ENCODE results near the gene KCNB1. TPM values are rescaled to one million over a fixed set of nuclear protein-coding genes. Genes with fewer than 3 reads are reported as not detected.

KCNB1 gene
- total RNA-seq, 2 donors from 2014 or later, result 0.52 to 3.3 TPM

DNA sequence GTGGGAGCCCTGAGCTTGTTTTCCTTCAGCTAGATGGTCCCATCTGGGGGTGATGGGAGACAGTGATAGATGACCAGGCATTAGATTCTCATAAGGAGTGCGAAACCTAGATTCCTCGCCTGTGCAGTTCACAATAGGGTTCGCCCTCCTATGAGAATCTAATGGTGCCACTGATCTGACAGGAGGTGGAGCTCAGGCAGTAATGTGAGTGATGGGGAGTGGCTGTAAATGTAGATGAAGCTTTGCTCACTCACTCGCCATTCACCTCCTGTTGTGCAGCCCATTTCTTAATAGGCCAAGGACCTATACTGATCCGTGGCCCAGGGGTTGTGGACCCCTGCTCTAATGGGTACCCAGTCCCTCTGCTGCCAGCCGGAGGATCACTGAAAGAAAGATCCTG, 20.7 kb upstream of the KCNB1 start:
- no peak for TF ChIP-seq POLR2A (IDR thresholded peaks at IDR 0.05)
- TF ChIP-seq, protein P1, sequence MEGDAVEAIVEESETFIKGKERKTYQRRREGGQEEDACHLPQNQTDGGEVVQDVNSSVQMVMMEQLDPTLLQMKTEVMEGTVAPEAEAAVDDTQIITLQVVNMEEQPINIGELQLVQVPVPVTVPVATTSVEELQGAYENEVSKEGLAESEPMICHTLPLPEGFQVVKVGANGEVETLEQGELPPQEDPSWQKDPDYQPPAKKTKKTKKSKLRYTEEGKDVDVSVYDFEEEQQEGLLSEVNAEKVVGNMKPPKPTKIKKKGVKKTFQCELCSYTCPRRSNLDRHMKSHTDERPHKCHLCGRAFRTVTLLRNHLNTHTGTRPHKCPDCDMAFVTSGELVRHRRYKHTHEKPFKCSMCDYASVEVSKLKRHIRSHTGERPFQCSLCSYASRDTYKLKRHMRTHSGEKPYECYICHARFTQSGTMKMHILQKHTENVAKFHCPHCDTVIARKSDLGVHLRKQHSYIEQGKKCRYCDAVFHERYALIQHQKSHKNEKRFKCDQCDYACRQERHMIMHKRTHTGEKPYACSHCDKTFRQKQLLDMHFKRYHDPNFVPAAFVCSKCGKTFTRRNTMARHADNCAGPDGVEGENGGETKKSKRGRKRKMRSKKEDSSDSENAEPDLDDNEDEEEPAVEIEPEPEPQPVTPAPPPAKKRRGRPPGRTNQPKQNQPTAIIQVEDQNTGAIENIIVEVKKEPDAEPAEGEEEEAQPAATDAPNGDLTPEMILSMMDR (IDR thresholded peaks at IDR 0.05), result no peak
- no peak overlapping the region for H3K4me3 ChIP-seq
- intact Hi-C loops (cut with DNase I), result loop anchor here (10.0 kb wide), 1 partner anchor 168 kb away; no protein-coding TSS in a partner anchor
- H3K27ac ChIP-seq, result no peak overlapping the region
- DNase-seq, result no peak
- peaks cover 0 to 3% of the 10 kb centered on the region in 2 donors for H3K27me3 ChIP-seq
- ATAC-seq, result no peak
- no peaks in the 10 kb centered on the region for H3K9me3 ChIP-seq
- WGBS, 2 donors, result 59 to 72% methylated on average over 5 to 6 of the region's 6 CpGs
- no peaks in the 10 kb centered on the region for H3K4me1 ChIP-seq
- no peaks in the 10 kb centered on the region for H3K36me3 ChIP-seq (replicated peaks in 1 of 2; ENCODE audit: insufficient read depth in 1 of 2, low read depth in 2 of 2)

DNA sequence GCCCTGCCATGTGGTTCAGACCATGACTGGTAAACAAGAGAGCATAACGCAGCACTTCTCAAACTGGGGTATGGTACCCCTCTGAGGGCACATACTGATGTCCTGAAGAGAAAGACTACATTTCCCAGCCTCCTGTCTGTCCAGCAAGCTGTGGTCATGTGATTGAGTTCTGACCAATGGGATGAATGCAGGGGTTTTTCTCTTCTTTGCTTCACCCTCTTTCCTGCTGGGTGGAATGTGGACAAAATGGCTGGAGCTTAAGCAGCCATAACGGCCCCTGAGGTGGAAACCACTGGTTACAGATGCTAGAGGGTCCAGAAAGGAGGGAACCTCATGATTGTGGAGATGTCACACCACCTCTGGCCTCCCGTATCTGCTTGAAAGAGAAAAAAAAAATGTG, 19.4 kb upstream of the KCNB1 start:
- no peaks in the 10 kb centered on the region for H3K9me3 ChIP-seq
- H3K27ac ChIP-seq, result no peak overlapping the region
- 70 to 83% methylated on average over 3 of the region's 3 CpGs for WGBS, 2 donors
- no peak for ATAC-seq
- no peaks in the 10 kb centered on the region for H3K4me1 ChIP-seq
- intact Hi-C loops (cut with DNase I), result loop anchor here (10.0 kb wide), 1 partner anchor 167 kb away; no protein-coding TSS in a partner anchor
- no peak for TF ChIP-seq POLR2A (IDR thresholded peaks at IDR 0.05)
- TF ChIP-seq, protein P1 (IDR thresholded peaks at IDR 0.05), result no peak
- no peaks in the 10 kb centered on the region for H3K36me3 ChIP-seq (replicated peaks in 1 of 2; ENCODE audit: insufficient read depth in 1 of 2, low read depth in 2 of 2)
- no peak for DNase-seq
- H3K4me3 ChIP-seq, result no peak overlapping the region
- peaks cover 0 to 3% of the 10 kb centered on the region in 2 donors for H3K27me3 ChIP-seq

DNA sequence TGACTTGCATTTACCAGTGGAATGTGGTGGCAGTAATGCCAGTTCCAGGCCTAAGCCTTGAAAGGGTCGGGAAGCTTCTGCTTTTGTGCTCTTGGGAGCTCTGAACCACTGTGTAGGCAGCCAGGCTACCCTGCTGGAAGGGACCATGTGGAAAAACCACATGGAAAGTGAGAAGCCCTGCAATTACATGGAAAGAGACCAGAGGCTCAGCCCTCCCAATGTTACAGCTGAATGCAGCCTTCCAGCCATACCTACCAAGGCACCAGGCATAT, 14.9 kb upstream of the KCNB1 start:
- DNase-seq, result no peak
- Histone ChIP-seq H3K36me3 (replicated peaks in 1 of 2; ENCODE audit: insufficient read depth in 1 of 2, low read depth in 2 of 2) (no peaks in the 10 kb centered on the region), H3K27me3 (no peaks in the 10 kb centered on the region), H3K27ac (no peak overlapping the region), H3K9me3 (no peaks in the 10 kb centered on the region), H3K4me3 (no peak overlapping the region), H3K4me1 (no peaks in the 10 kb centered on the region)
- 46 to 57% methylated on average over 1 of the region's 1 CpG for whole genome bisulfite sequencing, 2 donors
- no peak for ATAC-seq
- intact Hi-C loops (cut with DNase I), result no loop called here
- TF ChIP-seq, protein P1 (IDR thresholded peaks at IDR 0.05), result no peak
- TF ChIP-seq POLR2A (IDR thresholded peaks at IDR 0.05), result no peak

DNA sequence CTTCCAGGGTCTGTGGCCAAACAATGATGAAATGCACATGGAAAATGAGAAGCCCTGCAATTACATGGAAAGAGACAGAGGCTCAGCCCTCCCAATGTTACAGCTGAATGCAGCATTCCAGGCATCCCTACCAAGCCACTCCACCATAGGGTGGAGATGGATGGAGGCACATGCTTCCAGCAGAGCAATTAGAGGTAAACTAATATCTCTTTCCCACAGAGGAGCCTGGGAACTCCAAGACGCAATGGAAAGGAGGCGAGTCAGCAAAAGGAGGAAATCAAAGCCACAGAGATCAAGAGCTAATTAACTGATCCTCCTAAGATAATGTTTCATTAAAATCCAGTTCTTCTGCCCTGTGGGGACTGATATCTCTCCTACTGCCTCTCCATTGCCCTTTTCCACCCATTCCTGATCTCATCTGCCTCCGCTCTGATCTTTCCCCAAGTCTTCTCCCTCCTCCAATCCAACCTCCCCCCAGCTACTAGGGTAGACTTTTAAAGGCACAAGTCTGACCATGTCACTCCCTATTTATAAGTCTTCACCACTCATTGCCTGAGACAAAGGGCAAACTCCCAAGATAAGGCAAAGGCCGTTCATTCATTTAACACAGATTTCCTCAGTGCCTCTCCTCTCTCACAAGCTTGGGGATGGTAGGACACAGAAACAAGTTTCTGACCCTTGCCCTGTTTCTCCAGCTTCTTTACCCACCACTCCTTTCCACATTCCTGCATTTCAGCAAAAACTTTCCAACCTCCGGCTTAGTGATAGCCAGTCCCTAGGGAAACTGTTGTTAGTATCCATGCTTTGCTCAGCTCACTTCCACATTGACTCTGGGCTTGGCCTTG, 14.3 kb upstream of the KCNB1 start:
- no peak for ATAC-seq
- no peak overlapping the region for H3K4me3 ChIP-seq
- DNase-seq, result no peak
- TF ChIP-seq, protein P1 (IDR thresholded peaks at IDR 0.05), result no peak
- no peak for TF ChIP-seq POLR2A (IDR thresholded peaks at IDR 0.05)
- H3K27ac ChIP-seq, result no peak overlapping the region
- no peaks in the 10 kb centered on the region for H3K27me3 ChIP-seq
- intact Hi-C loops (cut with DNase I), result no loop called here
- WGBS, 2 donors, result 59 to 67% methylated on average over 5 of the region's 5 CpGs
- no peaks in the 10 kb centered on the region for H3K4me1 ChIP-seq
- H3K9me3 ChIP-seq, result no peaks in the 10 kb centered on the region
- no peaks in the 10 kb centered on the region for H3K36me3 ChIP-seq (replicated peaks in 1 of 2; ENCODE audit: insufficient read depth in 1 of 2, low read depth in 2 of 2)

DNA sequence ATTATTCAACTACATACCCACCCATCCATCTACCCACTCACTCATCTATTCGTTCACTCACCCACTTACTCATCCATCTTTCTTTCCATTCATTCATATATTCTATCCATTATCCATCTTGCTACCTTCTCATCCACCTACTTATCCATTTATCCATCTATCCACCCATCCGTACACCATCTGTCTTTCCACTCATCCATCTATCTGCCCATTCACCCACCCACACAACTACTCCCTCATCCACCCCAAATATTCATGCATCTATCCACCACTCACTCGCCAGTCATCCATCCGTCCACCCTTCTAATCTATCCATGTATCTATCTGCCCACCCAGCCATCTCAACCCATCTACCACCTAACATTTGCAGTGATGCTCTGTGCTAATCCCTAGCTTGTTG, 13.6 kb upstream of the KCNB1 start:
- Histone ChIP-seq H3K9me3 (no peaks in the 10 kb centered on the region), H3K27me3 (no peaks in the 10 kb centered on the region), H3K27ac (no peak overlapping the region), H3K36me3 (replicated peaks in 1 of 2; ENCODE audit: insufficient read depth in 1 of 2, low read depth in 2 of 2) (no peaks in the 10 kb centered on the region), H3K4me3 (no peak overlapping the region), H3K4me1 (no peaks in the 10 kb centered on the region)
- 57 to 61% methylated on average over 4 of the region's 4 CpGs for WGBS, 2 donors
- no peak for ATAC-seq
- TF ChIP-seq POLR2A (IDR thresholded peaks at IDR 0.05), result no peak
- TF ChIP-seq, protein P1 (IDR thresholded peaks at IDR 0.05), result no peak
- intact Hi-C loops (cut with DNase I), result no loop called here
- DNase-seq, result no peak
